GM21723 (cell line): ENCODE data around the gene CEND1.

Experiments used
- ATAC-seq: cut with Tn5 transposase; IDR thresholded peaks from one replicate; pipeline ENCODE4 v1.9.1; 2021; ENCODE audit warnings: mild to moderate bottlenecking, moderate library complexity; ENCODE audit not compliant: unreplicated experiment

Gene CEND1

GRCh38 chr11:827897-828192, 38.0 kb upstream of the CEND1 start, which contains the start of gene CRACR2B:
Gene CRACR2B, plus strand, starts transcription at chr11:827919. Its CDS starts 689 bp downstream, at chr11:828608.
- no peak for ATAC-seq

GRCh38 chr11:827146-827896, 37.4 kb upstream of the CEND1 start:
- ATAC-seq: no peak

- ATAC-seq: no peak
These were observed 36.9 kb upstream of the CEND1 start for GRCh38 chr11:826836-827145.

GRCh38 chr11:826227-826621, 36.3 kb upstream of the CEND1 start:
- no peak for ATAC-seq

- ATAC-seq: no peak
These were observed 35.7 kb upstream of the CEND1 start for GRCh38 chr11:825366-826226.

GRCh38 chr11:824942-825341, 35.1 kb upstream of the CEND1 start:
- no peak for ATAC-seq

GRCh38 chr11:824292-824880, 34.5 kb upstream of the CEND1 start:
- no peak for ATAC-seq

GRCh38 chr11:823441-824291, 33.8 kb upstream of the CEND1 start:
- no peak for ATAC-seq

- no peak for ATAC-seq
These were observed 31.9 kb upstream of the CEND1 start for GRCh38 chr11:821512-822371.

- ATAC-seq: no peak
These were observed 31.0 kb upstream of the CEND1 start for GRCh38 chr11:820655-821511.

GRCh38 chr11:819943-820649, 30.2 kb upstream of the CEND1 start:
- ATAC-seq: peak; percentile 63

GRCh38 chr11:819129-819931, 29.4 kb upstream of the CEND1 start:
- peak; percentile 61 for ATAC-seq

GRCh38 chr11:818396-819128, 28.7 kb upstream of the CEND1 start, which contains the start of gene PNPLA2:
Gene PNPLA2, plus strand, starts transcription at chr11:818914. Its CDS starts 805 bp downstream, at chr11:819719.
- peak; percentile 2 for ATAC-seq

- no peak for ATAC-seq
These were observed 26.5 kb upstream of the CEND1 start for GRCh38 chr11:816433-816779.

- ATAC-seq: no peak
These were observed 26.0 kb upstream of the CEND1 start for GRCh38 chr11:815675-816432.

GRCh38 chr11:813456-814096, 23.7 kb upstream of the CEND1 start:
- ATAC-seq: no peak
